Measurements from ENCODE around the gene ATAT1.
A peak's percentile ranks its signal among the peaks of the same experiment; 100 is the strongest.

Gene ATAT1

GRCh38 chr6:30626484-30627366 lies at the start of gene ATAT1:
ATAT1 (plus strand) TSS chr6:30626874.
- peak; percentile 36 for TF ChIP-seq CTCF (IDR thresholded peaks at IDR 0.05; ENCODE audit: insufficient read depth, missing control alignments)
- FAIRE-seq = no peak
- peak; percentile 82 for DNase-seq (ENCODE audit: insufficient read length, low spot score)

GRCh38 chr6:30578051-30578450 lies 48.6 kb upstream of the ATAT1 start:
- DNase-seq (ENCODE audit: insufficient read length, low spot score) (no peak), FAIRE-seq (no peak)

GRCh38 chr6:30583921-30584320 lies 42.8 kb upstream of the ATAT1 start:
- FAIRE-seq (no peak), DNase-seq (ENCODE audit: insufficient read length, low spot score) (no peak)
- no peak for TF ChIP-seq CTCF (IDR thresholded peaks at IDR 0.05; ENCODE audit: insufficient read depth, missing control alignments)

More at GRCh38 chr6:30578051-30578450, 48.6 kb upstream of the ATAT1 start:
- no peak for TF ChIP-seq CTCF (IDR thresholded peaks at IDR 0.05; ENCODE audit: insufficient read depth, missing control alignments)

- no peak for TF ChIP-seq CTCF (IDR thresholded peaks at IDR 0.05; ENCODE audit: insufficient read depth, missing control alignments)
- no peak for DNase-seq (ENCODE audit: insufficient read length, low spot score)
- FAIRE-seq = no peak
Observed at GRCh38 chr6:30589754-30590358, 36.8 kb upstream of the ATAT1 start.

GRCh38 chr6:30590509-30590908 lies 36.2 kb upstream of the ATAT1 start:
- FAIRE-seq (no peak), DNase-seq (ENCODE audit: insufficient read length, low spot score) (no peak)
- TF ChIP-seq CTCF (IDR thresholded peaks at IDR 0.05; ENCODE audit: insufficient read depth, missing control alignments) = no peak

GRCh38 chr6:30591008-30591407 lies 35.7 kb upstream of the ATAT1 start:
- TF ChIP-seq CTCF (IDR thresholded peaks at IDR 0.05; ENCODE audit: insufficient read depth, missing control alignments) = no peak
- FAIRE-seq (no peak), DNase-seq (ENCODE audit: insufficient read length, low spot score) (no peak)

- FAIRE-seq = no peak
- no peak for DNase-seq (ENCODE audit: insufficient read length, low spot score)
- no peak for TF ChIP-seq CTCF (IDR thresholded peaks at IDR 0.05; ENCODE audit: insufficient read depth, missing control alignments)
Observed at GRCh38 chr6:30592287-30592686, 34.4 kb upstream of the ATAT1 start.
